ENCODE measurements around the gene FAM20C. TPM values are rescaled to one million over a fixed set of nuclear protein-coding genes. Genes with fewer than 3 reads are reported as not detected.

FAM20C gene
- total RNA-seq, 1 experiment from 2014 or later = 62.6 TPM

DNA sequence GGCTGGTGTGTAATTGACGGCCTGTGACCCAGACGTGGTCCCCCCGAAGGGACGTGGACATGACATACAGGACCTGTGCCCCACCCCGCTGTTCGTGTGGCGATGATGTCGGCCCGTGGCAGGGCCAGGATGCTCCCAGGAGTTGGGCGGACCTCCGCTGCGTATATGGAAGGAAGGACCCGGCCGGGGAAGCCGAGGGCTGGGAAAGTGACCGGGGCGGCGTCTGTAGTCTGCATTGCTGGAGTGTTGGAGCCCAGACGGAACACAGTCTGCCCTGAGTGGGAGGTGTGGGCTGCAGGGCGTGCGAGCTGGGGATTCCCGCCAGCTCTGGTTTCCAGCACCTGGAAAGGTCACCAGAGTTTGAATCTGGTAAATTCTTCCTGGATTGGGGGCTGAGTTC, 52.6 kb downstream of the FAM20C start:
- Histone ChIP-seq H2BK20ac (ENCODE audit: low read depth, low read length, poor library complexity, severe bottlenecking) (no peak overlapping the region), H3K9ac (ENCODE audit: extremely low read depth, insufficient read length, low read length) (no peak overlapping the region), H3K27ac (ENCODE audit: insufficient read length, low read depth, low read length) (no peak overlapping the region), H3K4me2 (ENCODE audit: insufficient read depth, insufficient read length, low read length) (no peak overlapping the region), H2BK15ac (ENCODE audit: low read depth, low read length) (no peak overlapping the region), H3K14ac (ENCODE audit: insufficient read depth, low read length) (no peak overlapping the region), H3K56ac (ENCODE audit: insufficient read length, low read depth, low read length) (no peak overlapping the region), H3K18ac (ENCODE audit: insufficient read length, low read depth, low read length) (no peak overlapping the region), H3K23me2 (ENCODE audit: insufficient read length, low read depth, low read length, poor library complexity, severe bottlenecking) (peaks cover 2% of the 10 kb centered on the region), H4K20me1 (ENCODE audit: control insufficient read depth, insufficient read depth, insufficient read length) (peaks cover 5% of the 10 kb centered on the region), H3K79me2 (ENCODE audit: insufficient read depth, low read length) (no peaks in the 10 kb centered on the region), H3K9me3 (ENCODE audit: control insufficient read depth, low read depth, low read length) (no peaks in the 10 kb centered on the region), H2BK120ac (ENCODE audit: low read depth, low read length, poor library complexity, severe bottlenecking) (no peak overlapping the region), H3K27me3 (ENCODE audit: insufficient read depth, low read length) (no peaks in the 10 kb centered on the region), H3K4me1 (ENCODE audit: insufficient read depth, low read length) (no peaks in the 10 kb centered on the region), H4K5ac (ENCODE audit: insufficient read length, low read depth, low read length) (no peak overlapping the region), H2AK5ac (ENCODE audit: insufficient read length, low read length) (no peak overlapping the region), H3T11ph (ENCODE audit: low read length) (no peak overlapping the region), H3K79me1 (ENCODE audit: insufficient read depth, low read depth, low read length, poor library complexity, severe bottlenecking) (no peaks in the 10 kb centered on the region), H3K4ac (ENCODE audit: low read depth, low read length) (no peak overlapping the region), H2AFZ (ENCODE audit: low read length) (no peak overlapping the region), H4K91ac (ENCODE audit: insufficient read length, low read depth, low read length) (no peak overlapping the region), H2BK5ac (ENCODE audit: insufficient read length, low read length) (no peak overlapping the region), H3K23ac (ENCODE audit: insufficient read length, low read depth, low read length) (no peak overlapping the region), H4K8ac (replicated peaks; ENCODE audit: insufficient read length, low read depth, low read length) (no peak overlapping the region), H2BK12ac (ENCODE audit: insufficient read length, low read depth, low read length) (no peak overlapping the region)
- no peak overlapping the region for H3K4me3 Mint-ChIP-seq
- 0 out of 5 replicates have a peak, but pooled peaks cover 0 to 2% of the 10 kb centered on the region in 2 experiments for H3K9me3 Mint-ChIP-seq
- peaks cover 23 to 40% (median 30%) of the 10 kb centered on the region in 3 experiments for H3K36me3 Mint-ChIP-seq (ENCODE audit: insufficient read depth in 1 of 3, low read depth in 3 of 3)
- no CpG with 5 or more reads among the region's 22 CpGs for WGBS (ENCODE audit: extremely low coverage, insufficient read length, low lambda C conversion rate)
- no peaks in the 10 kb centered on the region for H3K4me1 Mint-ChIP-seq
- no peak for TF ChIP-seq CTCF (conservative IDR thresholded peaks at IDR 0.05)
- H3K27ac Mint-ChIP-seq = no peak overlapping the region; a peak in 2 of 7 replicates
- H3K27me3 Mint-ChIP-seq (ENCODE audit: low read depth) = peaks cover 2% of the 10 kb centered on the region; the same call in 1 of the 2 replicates
- no peak for DNase-seq
